ENCODE measurements around the gene GTPBP6. TPM values are rescaled to one million over a fixed set of nuclear protein-coding genes. Genes with fewer than 3 reads are reported as not detected.
"Not testable (repeated sequence)": the region's sequence is repeated elsewhere in the genome, so short reads cannot be mapped to it uniquely, and the experiment has no call there.

The GTPBP6 gene
- polyA plus RNA-seq, 1 experiment, result 15.5 TPM

- Histone ChIP-seq H3K27ac (ENCODE audit: low read depth, low read length) (no peak overlapping the region), H3K9me3 (ENCODE audit: control insufficient read depth, insufficient read depth, low read length) (peaks cover 11% of the 10 kb centered on the region; the same call in 1 of the 2 replicates), H3K4me3 (ENCODE audit: low read depth, low read length) (no peak overlapping the region), H3K27me3 (ENCODE audit: control insufficient read depth, insufficient read depth, low read length) (no peaks in the 10 kb centered on the region)
- ChIA-PET CTCF (no interaction called here), POLR2A (no interaction called here)
- TF ChIP-seq CTCF (IDR thresholded peaks at IDR 0.05; ENCODE audit: low read depth, low read length), result no peak
- DNase-seq (ENCODE audit: low read depth, low spot score), result no peak
Observed at GRCh38 chrX:264634-265455, 53.8 kb downstream of the GTPBP6 start.

- DNase-seq (ENCODE audit: low read depth, low spot score); H3K4me3 ChIP-seq (ENCODE audit: low read depth, low read length); POLR2A ChIA-PET; H3K27ac ChIP-seq (ENCODE audit: low read depth, low read length); H3K27me3 ChIP-seq (ENCODE audit: control insufficient read depth, insufficient read depth, low read length); CTCF ChIA-PET: not testable (repeated sequence)
- peaks cover 11% of the 10 kb centered on the region; the same call in 1 of the 2 replicates for H3K9me3 ChIP-seq (ENCODE audit: control insufficient read depth, insufficient read depth, low read length)
Observed at GRCh38 chrX:264006-264405, 54.6 kb downstream of the GTPBP6 start.

- Histone ChIP-seq H3K4me3 (ENCODE audit: low read depth, low read length) (no peak overlapping the region), H3K27me3 (ENCODE audit: control insufficient read depth, insufficient read depth, low read length) (no peaks in the 10 kb centered on the region), H3K9me3 (ENCODE audit: control insufficient read depth, insufficient read depth, low read length) (peaks cover 18% of the 10 kb centered on the region), H3K27ac (ENCODE audit: low read depth, low read length) (no peak overlapping the region)
- ChIA-PET POLR2A (no interaction called here), CTCF (no interaction called here)
- no peak for TF ChIP-seq CTCF (IDR thresholded peaks at IDR 0.05; ENCODE audit: low read depth, low read length)
- DNase-seq (ENCODE audit: low read depth, low spot score), result no peak
Observed at GRCh38 chrX:262381-262909, 56.2 kb downstream of the GTPBP6 start.

- no peak for DNase-seq (ENCODE audit: low read depth, low spot score)
- ChIA-PET CTCF (no interaction called here), POLR2A (no interaction called here)
- no peaks in the 10 kb centered on the region for H3K27me3 ChIP-seq (ENCODE audit: control insufficient read depth, insufficient read depth, low read length)
- no peak for TF ChIP-seq CTCF (IDR thresholded peaks at IDR 0.05; ENCODE audit: low read depth, low read length)
- peaks cover 22% of the 10 kb centered on the region for H3K9me3 ChIP-seq (ENCODE audit: control insufficient read depth, insufficient read depth, low read length)
- no peak overlapping the region for H3K4me3 ChIP-seq (ENCODE audit: low read depth, low read length)
- no peak overlapping the region for H3K27ac ChIP-seq (ENCODE audit: low read depth, low read length)
Observed at GRCh38 chrX:261919-262352, 56.7 kb downstream of the GTPBP6 start.

GRCh38 chrX:261167-261918 is 57.3 kb downstream of the GTPBP6 start:
- no peak for DNase-seq (ENCODE audit: low read depth, low spot score)
- Histone ChIP-seq H3K27ac (ENCODE audit: low read depth, low read length) (no peak overlapping the region), H3K9me3 (ENCODE audit: control insufficient read depth, insufficient read depth, low read length) (peaks cover 26% of the 10 kb centered on the region), H3K27me3 (ENCODE audit: control insufficient read depth, insufficient read depth, low read length) (no peaks in the 10 kb centered on the region), H3K4me3 (ENCODE audit: low read depth, low read length) (no peak overlapping the region)
- no peak for TF ChIP-seq CTCF (IDR thresholded peaks at IDR 0.05; ENCODE audit: low read depth, low read length)
- CTCF ChIA-PET, result no interaction called here
- POLR2A ChIA-PET, result no interaction called here
